ENCODE data around the gene OMP.

The OMP gene

GRCh38 chr11:77126861-77127234 is 24.2 kb downstream of the OMP start:
- no peaks in the 10 kb centered on the region for H3K27me3 ChIP-seq (ENCODE audit: control insufficient read depth, insufficient read depth, low read length)
- H3K27ac ChIP-seq (ENCODE audit: low read depth, low read length), result no peak overlapping the region
- no peaks in the 10 kb centered on the region for H3K9me3 ChIP-seq (ENCODE audit: control insufficient read depth, insufficient read depth, low read depth, low read length)
- H3K4me1 ChIP-seq (ENCODE audit: control insufficient read depth, insufficient read depth, low read length), result peaks cover 15% of the 10 kb centered on the region
- no peak overlapping the region for H3K9ac ChIP-seq (ENCODE audit: low read length)
- H3K36me3 ChIP-seq (ENCODE audit: control insufficient read depth, insufficient read depth, low read length), result peaks cover 5% of the 10 kb centered on the region; the same call in 1 of the 2 replicates
- peak overlapping the region; percentile 51 for H3K4me3 ChIP-seq (ENCODE audit: low read depth, low read length)

- peak overlapping the region; percentile 51 for H3K4me3 ChIP-seq (ENCODE audit: low read depth, low read length)
- peak overlapping the region; percentile 22 for H3K9ac ChIP-seq (ENCODE audit: low read length)
- H3K36me3 ChIP-seq (ENCODE audit: control insufficient read depth, insufficient read depth, low read length), result peaks cover 5% of the 10 kb centered on the region; the same call in 1 of the 2 replicates
- no peaks in the 10 kb centered on the region for H3K9me3 ChIP-seq (ENCODE audit: control insufficient read depth, insufficient read depth, low read depth, low read length)
- H3K27ac ChIP-seq (ENCODE audit: low read depth, low read length), result no peak overlapping the region
- peaks cover 15% of the 10 kb centered on the region for H3K4me1 ChIP-seq (ENCODE audit: control insufficient read depth, insufficient read depth, low read length)
- no peaks in the 10 kb centered on the region for H3K27me3 ChIP-seq (ENCODE audit: control insufficient read depth, insufficient read depth, low read length)
These were observed 24.7 kb downstream of the OMP start for GRCh38 chr11:77127235-77127911.

DNA sequence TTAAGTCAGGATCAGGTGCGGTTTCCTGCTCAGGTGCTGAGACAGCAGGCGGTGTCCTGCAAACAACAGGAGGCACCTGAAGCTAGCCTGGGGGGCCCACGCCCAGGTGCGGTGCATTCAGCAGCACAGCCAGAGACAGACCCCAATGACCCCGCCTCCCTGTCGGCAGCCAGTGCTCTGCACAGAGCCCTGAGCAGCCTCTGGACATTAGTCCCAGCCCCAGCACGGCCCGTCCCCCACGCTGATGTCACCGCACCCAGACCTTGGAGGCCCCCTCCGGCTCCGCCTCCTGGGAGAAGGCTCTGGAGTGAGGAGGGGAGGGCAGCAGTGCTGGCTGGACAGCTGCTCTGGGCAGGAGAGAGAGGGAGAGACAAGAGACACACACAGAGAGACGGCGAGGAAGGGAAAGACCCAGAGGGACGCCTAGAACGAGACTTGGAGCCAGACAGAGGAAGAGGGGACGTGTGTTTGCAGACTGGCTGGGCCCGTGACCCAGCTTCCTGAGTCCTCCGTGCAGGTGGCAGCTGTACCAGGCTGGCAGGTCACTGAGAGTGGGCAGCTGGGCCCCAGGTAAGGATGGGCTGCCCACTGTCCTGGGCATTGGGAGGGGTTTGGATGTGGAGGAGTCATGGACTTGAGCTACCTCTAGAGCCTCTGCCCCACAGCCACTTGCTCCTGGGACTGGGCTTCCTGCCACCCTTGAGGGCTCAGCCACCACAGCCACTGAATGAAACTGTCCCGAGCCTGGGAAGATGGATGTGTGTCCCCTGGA is 25.5 kb downstream of the OMP start, which contains the start of gene MYO7A:
MYO7A (plus strand) TSS at position 327 of the 772 bp plus-strand sequence. CDS start 2,389 bp downstream, outside the sequence.
- H3K4me3 ChIP-seq (ENCODE audit: low read depth, low read length), result peak within 1 kb of the TSS; percentile 51
- peaks cover 15% of the 10 kb centered on the region for H3K4me1 ChIP-seq (ENCODE audit: control insufficient read depth, insufficient read depth, low read length)
- H3K27ac ChIP-seq (ENCODE audit: low read depth, low read length), result no peak within 1 kb of the TSS

DNA sequence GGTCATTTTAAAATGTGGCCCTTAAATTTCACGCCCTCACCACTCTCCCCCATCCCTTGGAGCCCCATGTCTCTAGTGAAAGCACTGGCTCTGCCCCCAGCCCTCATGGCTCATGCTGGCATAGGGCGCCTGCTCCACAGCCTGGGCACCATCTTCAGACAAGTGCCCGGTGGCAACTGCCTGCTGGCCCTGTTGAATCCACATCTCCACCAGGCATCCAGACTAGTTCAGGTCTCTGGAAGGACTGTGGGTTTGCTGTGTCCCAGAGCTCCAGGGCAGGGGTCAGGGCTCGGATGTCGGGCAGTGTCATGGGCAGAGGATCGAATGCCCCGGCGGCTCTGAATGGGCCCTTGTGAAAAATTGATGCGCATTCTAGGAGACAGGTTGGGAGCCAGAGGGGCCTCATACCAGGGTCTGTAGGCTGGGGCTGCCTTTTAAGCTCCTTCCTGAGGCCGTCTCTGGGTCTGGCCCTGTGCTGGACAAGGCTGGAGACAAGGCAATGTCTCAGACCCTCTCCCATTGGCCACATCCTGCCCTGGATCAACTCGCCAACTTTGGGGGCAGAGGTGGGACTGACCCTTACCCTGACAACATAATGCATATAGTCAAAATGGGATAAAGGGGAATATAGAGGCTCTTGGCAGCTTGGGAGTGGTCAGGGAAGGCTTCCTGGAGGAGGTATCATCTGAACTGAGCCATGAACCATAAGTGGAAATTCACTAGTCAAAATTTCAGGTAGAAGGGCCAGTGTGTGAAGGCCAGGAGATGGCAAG is 26.6 kb downstream of the OMP start:
- Histone ChIP-seq H3K9ac (ENCODE audit: low read length) (no peak overlapping the region), H3K36me3 (ENCODE audit: control insufficient read depth, insufficient read depth, low read length) (no peaks in the 10 kb centered on the region), H3K9me3 (ENCODE audit: control insufficient read depth, insufficient read depth, low read depth, low read length) (no peaks in the 10 kb centered on the region), H3K4me1 (ENCODE audit: control insufficient read depth, insufficient read depth, low read length) (peaks cover 15% of the 10 kb centered on the region), H3K4me3 (ENCODE audit: low read depth, low read length) (no peak overlapping the region), H3K27ac (ENCODE audit: low read depth, low read length) (no peak overlapping the region), H3K27me3 (ENCODE audit: control insufficient read depth, insufficient read depth, low read length) (no peaks in the 10 kb centered on the region)

More for the DNA sequence above, 25.5 kb downstream of the OMP start, which contains the start of gene MYO7A:
- Histone ChIP-seq H3K9ac (ENCODE audit: low read length) (peak within 1 kb of the TSS; percentile 22), H3K9me3 (ENCODE audit: control insufficient read depth, insufficient read depth, low read depth, low read length) (no peaks in the 10 kb centered on the region), H3K36me3 (ENCODE audit: control insufficient read depth, insufficient read depth, low read length) (no peaks in the 10 kb centered on the region), H3K27me3 (ENCODE audit: control insufficient read depth, insufficient read depth, low read length) (no peaks in the 10 kb centered on the region)

DNA sequence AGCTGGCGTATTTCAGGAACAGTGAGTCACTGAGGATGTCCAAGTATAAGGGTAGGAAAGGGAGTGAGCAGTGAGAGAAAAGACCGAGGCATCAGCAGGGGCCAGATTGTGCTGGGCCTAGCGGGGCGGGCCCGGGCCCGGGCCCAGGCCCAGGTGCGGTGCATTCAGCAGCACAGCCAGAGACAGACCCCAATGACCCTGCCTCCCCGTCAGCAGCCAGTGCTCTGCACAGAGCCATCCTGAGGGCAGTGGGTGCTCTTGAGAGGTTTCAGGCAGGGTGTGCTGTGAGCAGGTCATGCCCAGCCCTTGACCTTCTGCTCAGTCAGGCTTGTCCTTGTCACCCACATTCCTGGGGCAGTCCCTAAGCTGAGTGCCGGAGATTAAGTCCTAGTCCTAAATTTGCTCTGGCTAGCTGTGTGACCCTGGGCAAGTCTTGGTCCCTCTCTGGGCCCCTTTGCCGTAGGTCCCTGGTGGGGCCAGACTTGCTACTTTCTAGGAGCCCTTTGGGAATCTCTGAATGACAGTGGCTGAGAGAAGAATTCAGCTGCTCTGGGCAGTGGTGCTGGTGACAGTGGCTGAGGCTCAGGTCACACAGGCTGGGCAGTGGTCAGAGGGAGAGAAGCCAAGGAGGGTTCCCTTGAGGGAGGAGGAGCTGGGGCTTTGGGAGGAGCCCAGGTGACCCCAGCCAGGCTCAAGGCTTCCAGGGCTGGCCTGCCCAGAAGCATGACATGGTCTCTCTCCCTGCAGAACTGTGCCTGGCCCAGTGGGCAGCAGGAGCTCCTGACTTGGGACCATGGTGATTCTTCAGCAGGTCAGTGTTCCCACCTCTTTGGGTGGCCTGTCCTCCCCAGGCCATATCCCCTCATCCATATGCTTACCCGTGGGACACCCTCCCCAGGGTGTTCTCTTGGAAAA is 27.5 kb downstream of the OMP start:
- no peaks in the 10 kb centered on the region for H3K9me3 ChIP-seq (ENCODE audit: control insufficient read depth, insufficient read depth, low read depth, low read length)
- H3K27ac ChIP-seq (ENCODE audit: low read depth, low read length), result no peak overlapping the region
- H3K4me3 ChIP-seq (ENCODE audit: low read depth, low read length), result no peak overlapping the region
- H3K4me1 ChIP-seq (ENCODE audit: control insufficient read depth, insufficient read depth, low read length), result peaks cover 15% of the 10 kb centered on the region
- no peaks in the 10 kb centered on the region for H3K27me3 ChIP-seq (ENCODE audit: control insufficient read depth, insufficient read depth, low read length)
- no peaks in the 10 kb centered on the region for H3K36me3 ChIP-seq (ENCODE audit: control insufficient read depth, insufficient read depth, low read length)
- no peak overlapping the region for H3K9ac ChIP-seq (ENCODE audit: low read length)

DNA sequence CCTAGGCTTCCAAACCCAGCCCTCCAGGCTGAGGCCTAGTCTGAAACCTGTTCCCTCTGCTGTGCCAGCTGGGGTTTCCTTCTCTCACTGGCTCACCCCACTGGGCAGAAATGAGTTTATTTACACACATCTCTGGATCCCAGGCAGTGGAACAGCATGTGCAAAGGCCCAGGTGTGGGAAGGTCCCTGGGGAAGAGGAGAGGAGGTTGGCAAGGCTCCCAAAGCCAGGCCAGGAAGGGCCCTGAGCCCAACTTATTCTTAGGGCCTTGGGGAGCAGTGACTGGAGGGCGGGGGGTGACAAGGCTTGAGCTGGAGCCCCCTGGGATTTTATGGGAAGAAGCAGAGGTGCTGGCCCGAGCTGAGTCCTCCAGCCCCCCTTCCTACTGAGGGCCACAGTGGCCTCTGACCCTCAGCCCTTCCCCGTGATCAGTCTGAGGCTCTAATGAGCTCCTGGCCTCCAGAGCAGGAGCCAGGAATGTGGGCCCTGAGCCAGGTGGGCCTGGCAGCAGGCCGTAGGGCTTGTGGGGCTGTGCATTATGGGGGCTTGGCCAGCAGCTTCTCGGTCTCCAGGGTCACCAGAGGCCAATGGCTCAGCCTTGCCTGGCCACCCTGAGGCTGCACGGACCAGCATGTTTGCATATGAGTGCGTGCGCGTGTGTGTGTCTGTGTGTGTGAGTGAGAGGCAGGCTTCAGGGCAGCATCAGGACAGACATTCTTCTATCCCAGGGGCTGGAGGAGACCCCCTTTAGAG is 28.3 kb downstream of the OMP start:
- Histone ChIP-seq H3K27ac (ENCODE audit: low read depth, low read length) (no peak overlapping the region), H3K9ac (ENCODE audit: low read length) (no peak overlapping the region)

GRCh38 chr11:77131560-77131959 is 28.9 kb downstream of the OMP start:
- H3K27ac ChIP-seq (ENCODE audit: low read depth, low read length), result no peak overlapping the region
- H3K4me3 ChIP-seq (ENCODE audit: low read depth, low read length), result no peak overlapping the region
- H3K9ac ChIP-seq (ENCODE audit: low read length), result no peak overlapping the region
- H3K9me3 ChIP-seq (ENCODE audit: control insufficient read depth, insufficient read depth, low read depth, low read length), result no peaks in the 10 kb centered on the region
- no peaks in the 10 kb centered on the region for H3K36me3 ChIP-seq (ENCODE audit: control insufficient read depth, insufficient read depth, low read length)
- H3K27me3 ChIP-seq (ENCODE audit: control insufficient read depth, insufficient read depth, low read length), result no peaks in the 10 kb centered on the region
- peaks cover 15% of the 10 kb centered on the region for H3K4me1 ChIP-seq (ENCODE audit: control insufficient read depth, insufficient read depth, low read length)

More for the DNA sequence above, 28.3 kb downstream of the OMP start:
- H3K9me3 ChIP-seq (ENCODE audit: control insufficient read depth, insufficient read depth, low read depth, low read length), result no peaks in the 10 kb centered on the region
- H3K27me3 ChIP-seq (ENCODE audit: control insufficient read depth, insufficient read depth, low read length), result no peaks in the 10 kb centered on the region
- no peak overlapping the region for H3K4me3 ChIP-seq (ENCODE audit: low read depth, low read length)
- peaks cover 15% of the 10 kb centered on the region for H3K4me1 ChIP-seq (ENCODE audit: control insufficient read depth, insufficient read depth, low read length)
- no peaks in the 10 kb centered on the region for H3K36me3 ChIP-seq (ENCODE audit: control insufficient read depth, insufficient read depth, low read length)

GRCh38 chr11:77135069-77135468 is 32.4 kb downstream of the OMP start:
- no peak overlapping the region for H3K9ac ChIP-seq (ENCODE audit: low read length)
- no peak overlapping the region for H3K27ac ChIP-seq (ENCODE audit: low read depth, low read length)
- no peaks in the 10 kb centered on the region for H3K27me3 ChIP-seq (ENCODE audit: control insufficient read depth, insufficient read depth, low read length)
- no peak overlapping the region for H3K4me3 ChIP-seq (ENCODE audit: low read depth, low read length)
- H3K4me1 ChIP-seq (ENCODE audit: control insufficient read depth, insufficient read depth, low read length), result peaks cover 3% of the 10 kb centered on the region; the same call in 1 of the 2 replicates
- H3K36me3 ChIP-seq (ENCODE audit: control insufficient read depth, insufficient read depth, low read length), result no peaks in the 10 kb centered on the region
- H3K9me3 ChIP-seq (ENCODE audit: control insufficient read depth, insufficient read depth, low read depth, low read length), result no peaks in the 10 kb centered on the region

- H3K36me3 ChIP-seq (ENCODE audit: control insufficient read depth, insufficient read depth, low read length), result no peaks in the 10 kb centered on the region
- peaks cover 11% of the 10 kb centered on the region for H3K4me1 ChIP-seq (ENCODE audit: control insufficient read depth, insufficient read depth, low read length)
- no peaks in the 10 kb centered on the region for H3K27me3 ChIP-seq (ENCODE audit: control insufficient read depth, insufficient read depth, low read length)
- no peak overlapping the region for H3K27ac ChIP-seq (ENCODE audit: low read depth, low read length)
- no peak overlapping the region for H3K4me3 ChIP-seq (ENCODE audit: low read depth, low read length)
- no peak overlapping the region for H3K9ac ChIP-seq (ENCODE audit: low read length)
- no peaks in the 10 kb centered on the region for H3K9me3 ChIP-seq (ENCODE audit: control insufficient read depth, insufficient read depth, low read depth, low read length)
These were observed 33.4 kb downstream of the OMP start for GRCh38 chr11:77136074-77136473.
